ENCODE data around the gene MGAT5.

Gene MGAT5

GRCh38 chr2:134240061-134240460 is 13.8 kb upstream of the MGAT5 start:
- TF ChIP-seq CTCF (conservative IDR thresholded peaks at IDR 0.05) (no peak), ZFX (IDR thresholded peaks at IDR 0.05) (no peak)
- no peak overlapping the region for H3K27ac ChIP-seq

- no peak for TF ChIP-seq ZFX (IDR thresholded peaks at IDR 0.05)
- no peak for TF ChIP-seq CTCF (conservative IDR thresholded peaks at IDR 0.05)
- no peak overlapping the region for H3K27ac ChIP-seq
Measured at GRCh38 chr2:134241911-134242310, 12.0 kb upstream of the MGAT5 start.

- no peak overlapping the region for H3K27ac ChIP-seq
- TF ChIP-seq CTCF (conservative IDR thresholded peaks at IDR 0.05) (no peak), ZFX (IDR thresholded peaks at IDR 0.05) (no peak)
Measured at GRCh38 chr2:134243244-134243643, 10.6 kb upstream of the MGAT5 start.

- no peak overlapping the region for H3K27ac ChIP-seq
- TF ChIP-seq CTCF (conservative IDR thresholded peaks at IDR 0.05) (no peak), ZFX (IDR thresholded peaks at IDR 0.05) (no peak)
Measured at GRCh38 chr2:134244086-134244485, 9.8 kb upstream of the MGAT5 start.

GRCh38 chr2:134244587-134244986 is 9.3 kb upstream of the MGAT5 start:
- TF ChIP-seq CTCF (conservative IDR thresholded peaks at IDR 0.05): no peak
- TF ChIP-seq ZFX (IDR thresholded peaks at IDR 0.05): no peak
- no peak overlapping the region; the same call in 1 of the 2 replicates for H3K27ac ChIP-seq

- peak; percentile 90 for TF ChIP-seq CTCF (conservative IDR thresholded peaks at IDR 0.05)
- no peak for TF ChIP-seq ZFX (IDR thresholded peaks at IDR 0.05)
Measured at GRCh38 chr2:134245340-134245984, 8.4 kb upstream of the MGAT5 start.

GRCh38 chr2:134246154-134246874 is 7.6 kb upstream of the MGAT5 start:
- no peak overlapping the region for H3K27ac ChIP-seq
- TF ChIP-seq ZFX (IDR thresholded peaks at IDR 0.05): no peak
- no peak for TF ChIP-seq CTCF (conservative IDR thresholded peaks at IDR 0.05)

More at GRCh38 chr2:134245340-134245984, 8.4 kb upstream of the MGAT5 start:
- peak overlapping the region; percentile 36 for H3K27ac ChIP-seq
